ENCODE results near the gene TBC1D8B.

- TF ChIP-seq CTCF (IDR thresholded peaks at IDR 0.05 in 4 of 5, conservative IDR thresholded peaks at IDR 0.05 in 1 of 5): no peak
- no peak for TF ChIP-seq POLR2A (IDR thresholded peaks at IDR 0.05)
These were observed 97.4 kb downstream of the TBC1D8B start for GRCh38 chrX:106899841-106900240.
